ENCODE results near the gene PCGF3. TPM values are rescaled to one million over a fixed set of nuclear protein-coding genes. Genes with fewer than 3 reads are reported as not detected.

Gene PCGF3
- total RNA-seq, 1 donor from 2014 or later: 24.3 TPM

DNA sequence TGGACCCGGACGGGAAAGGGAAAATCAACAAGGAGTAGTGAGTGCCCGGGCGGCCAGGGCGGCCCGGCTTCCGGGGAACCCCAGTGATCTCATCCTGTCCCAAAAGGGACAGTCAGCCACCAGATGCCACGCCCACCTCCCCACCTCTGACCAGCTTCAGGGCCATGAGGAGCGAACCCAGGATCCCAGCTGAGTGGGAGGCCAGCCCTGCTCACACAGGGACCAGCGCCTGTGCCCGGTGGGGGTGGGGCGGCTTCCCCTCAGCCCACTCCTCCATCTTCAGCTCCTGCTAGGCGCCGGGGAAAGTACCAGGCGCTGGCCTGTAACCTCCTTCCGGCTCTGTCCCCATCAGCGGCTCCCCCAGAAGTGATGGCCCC is 25.1 kb upstream of the PCGF3 start:
- intact Hi-C loops (cut with DNase I): no loop called here
- no peak for DNase-seq (ENCODE audit: low spot score)

DNA sequence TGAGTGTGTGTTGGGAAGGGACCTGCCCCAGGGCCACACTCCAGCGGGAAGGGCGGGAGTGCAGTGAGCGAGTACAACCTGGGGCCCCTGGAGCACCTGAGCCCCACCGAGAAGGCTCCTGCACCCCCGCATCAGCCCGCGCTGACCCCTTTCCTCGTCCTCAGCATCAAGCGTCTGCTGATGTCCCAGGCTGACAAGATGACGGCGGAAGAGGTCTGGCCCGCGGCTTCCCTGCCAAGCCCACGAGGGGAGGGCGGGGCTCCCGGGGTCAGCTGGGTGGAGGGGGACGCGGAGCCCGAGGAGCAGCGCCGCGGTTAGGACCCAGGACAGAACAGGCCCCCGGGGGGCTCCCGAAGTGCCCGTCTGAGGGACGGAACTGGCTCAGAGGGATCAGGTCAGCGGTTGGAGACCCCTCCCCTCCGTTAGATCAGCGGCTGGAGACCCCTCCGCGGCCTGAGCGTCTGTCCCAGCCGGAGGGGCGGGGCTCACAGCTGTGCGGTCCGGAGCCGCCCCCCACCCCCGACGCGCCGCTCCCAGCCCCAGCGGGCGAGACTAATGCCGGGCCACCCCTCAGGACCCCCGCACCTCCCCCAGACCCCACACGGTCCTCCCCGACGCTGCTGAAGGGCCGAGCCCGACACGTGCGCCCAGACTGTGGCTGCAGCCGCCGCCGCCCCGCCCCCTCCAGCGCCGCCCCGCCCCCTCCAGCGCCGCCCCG is 24.5 kb upstream of the PCGF3 start:
- intact Hi-C loops (cut with DNase I): no loop called here
- DNase-seq (ENCODE audit: low spot score): no peak

DNA sequence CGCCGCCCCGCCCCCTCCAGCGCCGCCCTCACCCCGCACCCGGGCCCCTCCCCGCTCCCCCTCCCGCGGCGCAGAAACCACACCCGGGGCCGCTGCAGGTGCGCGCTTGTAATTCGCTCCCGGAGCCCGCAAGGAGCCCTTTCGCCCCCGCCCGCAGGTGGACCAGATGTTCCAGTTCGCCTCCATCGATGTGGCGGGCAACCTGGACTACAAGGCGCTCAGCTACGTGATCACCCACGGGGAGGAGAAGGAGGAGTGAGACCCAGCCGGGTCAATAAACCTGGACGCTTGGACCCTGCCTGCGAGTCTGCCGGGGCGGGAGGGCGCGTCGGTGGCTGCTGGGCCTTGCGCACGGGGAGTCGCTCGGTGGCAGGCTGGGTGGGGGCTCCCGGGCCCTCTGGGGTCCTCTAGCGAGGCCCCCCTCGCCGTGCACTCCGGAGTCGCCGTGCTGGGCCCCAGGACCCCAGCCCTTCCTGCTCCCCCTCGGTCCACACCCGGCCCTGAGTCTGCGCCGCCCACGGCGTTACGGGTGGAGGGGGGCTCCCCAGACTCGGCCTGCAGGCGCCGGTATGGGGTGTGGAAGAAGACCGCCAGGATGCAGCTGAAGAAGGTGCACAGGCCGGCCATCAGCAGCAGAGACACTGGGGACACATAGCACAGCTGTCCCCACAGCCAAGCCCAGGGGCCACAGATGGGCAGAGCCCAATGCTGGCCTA is 23.7 kb upstream of the PCGF3 start:
- intact Hi-C loops (cut with DNase I): no loop called here
- no peak for DNase-seq (ENCODE audit: low spot score)

DNA sequence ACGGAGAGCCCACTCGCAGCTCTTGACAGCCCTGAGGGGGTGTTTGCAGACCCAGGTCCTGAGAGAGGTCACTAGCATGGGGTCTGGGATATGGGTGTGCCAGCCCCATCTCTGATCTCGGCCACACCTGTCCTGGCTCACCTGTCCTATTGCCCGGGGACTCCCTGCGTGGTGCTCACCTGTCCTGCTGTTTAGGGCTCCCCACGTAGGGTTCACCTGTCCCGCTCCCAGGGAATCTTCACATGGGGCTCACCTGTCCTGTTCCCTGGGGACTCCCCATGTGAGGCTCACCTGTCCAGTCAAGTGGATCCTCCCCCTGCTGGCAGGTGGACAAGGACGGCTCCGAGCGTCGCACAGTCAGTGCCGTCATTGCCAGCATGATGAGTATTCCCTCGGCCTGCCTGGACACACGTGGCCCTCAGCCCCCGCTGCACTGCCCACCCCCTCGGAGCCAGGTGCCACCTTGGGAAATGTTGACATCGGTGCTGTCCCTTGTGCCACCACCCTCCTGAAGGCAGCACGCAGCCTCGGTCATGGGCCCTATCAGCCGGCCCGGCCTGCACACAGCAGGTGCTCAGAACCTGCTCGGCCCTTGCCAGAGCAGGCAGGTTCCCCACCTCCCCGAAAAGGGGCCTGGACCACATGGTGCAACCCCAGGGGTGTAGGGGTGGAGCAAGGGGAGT is 23.0 kb upstream of the PCGF3 start:
- no peak for DNase-seq (ENCODE audit: low spot score)
- intact Hi-C loops (cut with DNase I): no loop called here

DNA sequence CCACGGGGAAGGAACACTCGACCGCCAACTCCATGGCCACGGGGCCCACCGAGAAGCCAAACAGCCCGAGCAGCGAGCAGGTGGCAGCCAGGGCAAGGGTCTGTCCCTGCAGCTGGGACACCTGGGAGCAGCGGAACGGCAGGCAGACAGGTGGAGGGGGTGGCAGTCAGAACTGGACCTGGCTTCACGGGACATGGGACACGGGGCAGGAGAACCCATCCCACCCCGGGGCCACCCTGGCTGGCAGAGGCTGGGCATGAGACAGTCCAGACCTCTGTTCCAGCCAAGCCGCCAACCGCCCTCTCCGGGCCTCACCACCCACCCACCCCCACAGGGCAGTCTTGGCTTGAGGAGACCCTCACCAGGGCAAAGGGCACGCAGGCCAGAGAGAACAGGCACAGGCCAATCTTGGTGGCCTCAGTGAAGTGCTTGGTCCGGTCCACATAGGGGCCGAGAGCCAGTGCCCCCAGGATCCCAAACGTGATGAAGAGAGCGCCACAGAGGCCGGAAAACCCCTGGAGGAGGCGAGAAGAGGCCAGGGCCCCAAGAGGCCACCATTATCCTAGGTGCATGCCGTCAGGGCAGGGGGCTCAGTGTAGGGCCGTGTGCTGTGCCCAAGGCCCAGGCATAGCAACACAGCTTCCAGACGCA is 22.3 kb upstream of the PCGF3 start:
- intact Hi-C loops (cut with DNase I): no loop called here
- no peak for DNase-seq (ENCODE audit: low spot score)

DNA sequence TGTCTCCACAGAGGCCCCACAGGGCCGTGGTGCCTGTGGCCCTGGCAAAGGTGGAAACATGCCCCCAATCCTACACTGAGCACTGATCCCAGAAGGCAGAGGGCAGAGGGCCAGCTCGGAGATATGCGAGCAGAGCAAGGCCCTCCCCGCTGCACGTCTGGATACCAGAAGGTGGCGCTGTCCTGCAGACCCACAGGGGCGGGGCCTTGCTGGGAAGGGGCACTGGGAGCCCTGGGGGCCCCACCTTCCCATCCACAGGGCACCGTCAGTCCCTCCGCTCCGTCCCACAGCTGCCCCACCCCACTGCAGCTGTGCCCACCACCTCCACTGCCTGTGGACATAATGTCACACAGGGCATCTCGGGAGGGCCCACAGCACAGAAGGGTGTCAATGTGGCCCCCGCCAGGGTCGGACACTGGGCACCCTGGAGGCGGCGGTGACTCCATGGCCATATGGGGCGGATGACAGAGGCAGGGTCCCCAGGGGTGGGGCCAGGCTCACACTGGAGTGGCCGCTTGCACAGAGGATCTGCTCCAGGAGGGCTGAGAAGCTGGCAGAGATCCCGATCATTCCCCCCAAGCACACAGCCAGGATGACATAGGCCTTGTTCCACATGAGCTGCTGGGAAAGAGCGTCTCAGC is 21.5 kb upstream of the PCGF3 start:
- intact Hi-C loops (cut with DNase I): no loop called here
- DNase-seq (ENCODE audit: low spot score): no peak

DNA sequence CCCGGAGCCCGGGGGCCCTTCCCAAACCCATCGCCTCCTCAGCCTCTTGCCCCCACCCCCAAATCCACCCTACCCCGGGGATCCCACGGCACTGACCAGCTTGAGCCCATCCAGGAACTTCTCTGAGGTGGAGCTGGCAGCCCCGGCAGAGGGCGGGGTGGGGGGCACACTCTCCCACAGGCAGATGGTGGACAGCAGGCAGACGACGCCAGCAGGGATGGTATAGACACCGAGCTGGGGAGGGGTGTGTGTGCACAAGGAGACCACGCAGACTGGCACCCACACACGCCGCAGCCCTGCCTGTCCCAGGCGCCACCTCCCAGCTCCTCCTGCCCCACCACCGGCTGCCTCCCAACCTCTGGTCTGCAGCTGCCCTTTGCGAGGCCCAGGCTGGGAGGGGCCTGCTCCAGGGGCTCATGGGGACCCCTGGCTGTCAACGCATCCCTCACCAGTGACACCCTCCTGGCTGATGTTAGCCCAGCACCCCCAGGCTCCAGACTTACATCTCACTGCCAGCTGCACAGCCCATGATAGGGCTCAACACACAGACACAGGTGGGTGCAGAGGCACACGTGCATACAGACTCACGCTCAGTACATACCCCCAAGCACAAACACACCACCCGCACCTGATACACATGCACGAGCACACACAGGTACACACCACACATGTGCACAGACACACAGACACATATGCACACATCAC is 20.9 kb upstream of the PCGF3 start:
- no peak for DNase-seq (ENCODE audit: low spot score)
- intact Hi-C loops (cut with DNase I): loop anchor here (5.0 kb wide), 1 partner anchor 98 kb away; no protein-coding TSS in a partner anchor

DNA sequence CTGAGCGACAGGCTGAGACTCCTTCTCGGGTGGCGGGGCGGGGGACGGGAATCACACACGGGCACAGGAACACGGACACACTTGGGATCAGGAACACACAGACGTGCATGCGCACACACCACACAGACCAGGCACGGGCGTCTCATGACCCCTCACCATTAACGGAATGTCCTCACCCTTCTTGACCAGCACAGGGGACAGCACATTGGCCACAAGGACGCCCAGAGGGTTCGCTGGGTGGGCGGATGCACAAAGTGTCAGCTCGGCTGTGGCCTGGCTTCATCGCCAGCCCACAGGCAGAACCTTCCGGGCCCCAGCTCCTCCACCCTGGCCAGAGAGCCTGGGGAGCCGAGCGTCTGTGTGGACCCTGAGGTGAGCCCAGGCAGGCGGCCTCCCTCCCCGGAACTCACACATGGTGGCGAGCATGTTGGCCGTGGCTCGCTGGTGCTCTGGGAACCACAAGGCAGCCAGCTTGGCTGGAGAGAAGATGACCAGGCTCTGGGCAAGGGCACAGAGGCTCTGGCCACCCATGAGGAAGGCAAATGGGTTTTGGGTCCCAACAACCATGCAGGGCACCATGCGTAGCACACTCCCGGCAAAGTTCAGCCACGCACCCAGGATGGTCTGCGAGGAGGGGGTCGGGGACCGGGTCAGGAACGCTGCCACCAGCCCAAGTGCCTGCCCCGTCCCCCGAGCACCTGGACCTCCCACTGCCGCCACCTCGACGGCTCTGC is 19.8 kb upstream of the PCGF3 start:
- DNase-seq (ENCODE audit: low spot score): no peak
- intact Hi-C loops (cut with DNase I): loop anchor here (2.0 to 5.0 kb wide), 2 partner anchors 19 to 96 kb away; partner anchors contain the start of gene PCGF3

DNA sequence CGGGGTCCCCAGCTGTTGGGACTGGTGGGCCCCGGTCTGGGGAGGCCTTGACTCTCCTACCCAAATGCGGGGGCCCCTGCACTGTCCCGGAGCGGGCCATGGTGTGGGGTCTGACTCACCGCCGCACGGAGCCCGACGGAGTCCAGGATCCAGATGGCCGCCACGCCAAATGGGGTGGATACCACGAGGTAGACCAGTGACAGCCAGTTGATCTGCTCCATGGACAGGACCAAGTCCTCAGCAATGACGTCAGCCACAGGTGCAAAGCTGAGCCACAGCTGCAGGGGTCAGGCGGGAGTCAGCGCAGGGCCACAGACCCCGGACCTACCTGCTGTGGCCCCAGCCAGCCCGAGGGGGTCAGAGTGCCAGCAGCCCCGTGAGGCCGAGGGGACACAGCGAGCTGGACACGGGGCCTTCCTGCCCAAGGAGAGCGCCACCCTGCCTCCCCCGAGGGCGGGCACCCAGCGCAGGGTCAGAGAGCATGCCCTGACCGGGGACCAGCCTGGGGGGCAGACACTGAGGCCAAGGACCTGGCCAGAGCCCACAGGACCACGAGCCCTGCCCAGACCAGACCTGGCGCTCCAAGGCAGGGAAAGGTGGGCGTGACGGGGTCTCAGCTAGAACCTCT is 19.1 kb upstream of the PCGF3 start:
- no peak for DNase-seq (ENCODE audit: low spot score)

DNA sequence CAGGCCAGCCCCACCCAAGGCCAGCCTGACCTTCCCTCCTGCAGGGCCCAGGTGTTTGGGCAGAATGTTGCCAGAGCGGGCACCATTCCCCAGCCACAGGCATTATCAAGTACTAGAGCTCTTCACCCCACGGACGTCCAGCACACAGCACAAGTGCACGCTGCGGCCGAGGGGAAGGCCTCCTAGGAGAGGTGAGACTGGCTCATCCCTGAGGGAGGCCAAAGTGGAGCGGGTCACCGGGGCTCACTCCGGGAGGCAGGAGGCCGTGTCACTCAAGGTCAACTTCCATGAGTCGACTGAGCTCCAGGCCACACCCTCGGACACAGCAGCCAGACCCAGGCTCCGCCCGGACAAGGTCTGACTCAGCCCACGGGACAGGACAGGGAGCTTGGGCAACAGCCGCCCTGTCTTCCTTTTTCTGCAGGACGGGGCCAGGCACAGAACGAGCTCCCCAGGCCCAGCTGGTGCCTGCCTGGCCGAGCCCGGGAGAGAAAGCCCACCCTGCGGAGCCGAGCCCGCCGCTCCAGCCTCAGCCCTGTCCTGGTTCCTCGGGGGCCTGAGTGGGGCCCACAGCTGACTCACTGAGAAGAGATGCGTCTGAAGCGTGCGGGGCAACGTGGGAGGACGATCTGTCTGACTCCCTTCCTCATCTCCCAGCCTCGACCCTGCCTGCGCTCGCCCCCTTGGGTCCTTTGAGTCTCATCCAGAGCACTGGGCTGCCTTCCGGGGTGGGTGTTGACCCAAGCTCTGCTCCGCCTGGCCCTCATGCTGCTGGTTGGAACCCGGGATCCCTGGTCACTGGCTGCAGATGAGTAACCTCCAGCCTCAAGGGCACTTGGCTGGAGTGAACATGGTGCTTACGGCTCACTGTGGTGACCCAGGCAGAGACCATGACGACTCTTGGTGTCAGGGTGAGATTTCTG is 18.3 kb upstream of the PCGF3 start:
- intact Hi-C loops (cut with DNase I): loop anchor here (2.0 to 5.0 kb wide), 2 partner anchors 17 to 95 kb away; partner anchors contain the start of gene PCGF3
- DNase-seq (ENCODE audit: low spot score): peak; percentile 97

More for the DNA sequence above, 19.1 kb upstream of the PCGF3 start:
- intact Hi-C loops (cut with DNase I): loop anchor here (2.0 to 5.0 kb wide), 2 partner anchors 18 to 96 kb away; partner anchors contain the start of gene PCGF3

DNA sequence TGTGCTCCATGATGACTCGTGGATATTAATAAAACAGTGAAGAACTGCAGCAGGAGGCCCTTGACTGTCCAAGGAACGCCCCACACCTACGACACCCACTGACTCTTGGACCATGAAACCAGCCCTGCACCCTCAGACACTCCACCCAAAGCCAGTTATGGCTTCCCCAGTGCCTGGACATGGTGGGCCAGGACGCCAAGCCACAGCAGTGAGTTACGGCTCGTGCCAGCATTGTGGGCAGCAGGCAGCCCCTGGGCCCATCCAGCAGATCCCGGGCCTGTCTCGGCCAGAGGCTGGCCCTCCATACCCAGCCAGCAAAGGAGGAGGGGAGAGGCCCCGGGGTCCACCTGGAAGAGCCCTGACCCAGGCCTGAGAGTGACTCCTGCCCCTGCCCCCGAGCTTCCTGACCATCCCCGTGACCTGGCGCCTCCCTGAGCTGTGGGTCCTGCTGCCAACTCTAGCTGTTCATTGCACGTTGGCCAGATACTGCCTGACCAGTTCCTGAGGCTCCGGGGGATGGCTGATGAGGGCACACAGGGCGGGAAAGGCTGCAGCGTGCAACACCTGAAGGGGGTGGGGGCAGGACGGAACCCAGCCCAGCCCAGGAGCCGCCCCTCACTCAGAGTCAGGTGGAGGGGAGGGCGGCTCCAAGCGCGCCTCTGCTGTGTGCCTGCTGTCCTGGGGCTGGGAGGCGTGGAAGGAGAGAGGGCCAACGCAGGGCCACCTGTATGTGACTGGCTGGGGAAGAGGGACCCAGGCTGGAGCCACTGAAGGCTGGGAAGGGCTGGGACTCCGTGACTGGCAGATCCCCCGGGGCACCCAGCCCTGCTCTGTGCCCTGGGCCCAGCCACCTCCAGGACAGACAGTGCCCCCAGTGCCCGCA is 17.4 kb upstream of the PCGF3 start:
- DNase-seq (ENCODE audit: low spot score): no peak
- intact Hi-C loops (cut with DNase I): loop anchor here (2.0 to 5.0 kb wide), 2 partner anchors 17 to 94 kb away; partner anchors contain the start of gene PCGF3

DNA sequence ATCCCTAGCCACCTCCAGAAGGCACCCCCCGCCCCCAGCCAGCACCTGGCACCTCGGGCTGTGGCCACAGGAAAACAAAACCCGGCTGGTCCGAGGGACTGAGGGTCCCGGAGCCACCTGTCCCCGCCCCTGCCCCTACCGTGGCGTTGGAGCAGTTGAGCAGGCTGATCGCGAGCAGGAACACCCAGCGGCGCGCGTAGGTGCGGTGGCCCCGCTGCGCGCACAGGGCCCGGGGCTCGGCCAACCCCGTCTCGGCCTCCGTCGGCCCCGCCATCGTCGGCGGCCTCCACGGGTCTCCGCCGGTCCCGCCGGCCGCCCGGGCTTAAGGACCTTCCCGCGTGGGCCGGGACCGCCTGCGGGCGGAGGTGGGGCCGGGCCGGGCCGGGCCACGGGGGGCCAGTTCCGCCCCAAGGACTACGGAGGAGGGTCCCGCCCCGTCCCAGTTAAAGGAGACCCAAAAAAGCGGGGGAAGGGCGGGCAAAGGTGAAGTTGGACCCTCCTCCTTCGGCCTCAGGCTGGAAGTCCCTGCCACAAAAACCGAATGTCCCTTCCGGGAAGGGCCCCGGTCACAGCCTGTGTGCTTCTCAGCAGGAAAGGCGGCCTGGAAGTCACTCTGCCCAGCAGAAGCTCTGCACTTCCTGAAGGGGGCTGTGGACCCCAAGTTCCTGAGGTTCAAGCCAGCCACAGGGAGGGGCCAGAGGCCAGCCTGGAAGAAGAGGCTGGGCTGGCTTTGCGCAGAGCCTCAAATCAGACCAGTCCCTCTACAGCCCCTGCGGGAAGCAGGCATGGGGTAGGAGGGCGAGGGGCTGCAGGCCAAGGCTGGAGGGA is 16.6 kb upstream of the PCGF3 start, which contains the start of gene SLC49A3:
Gene SLC49A3, minus strand, starts transcription at position 298 of the 828 bp plus-strand sequence. Its CDS starts 24 bp downstream, at position 274.
- no peak for DNase-seq (ENCODE audit: low spot score)
- intact Hi-C loops (cut with DNase I): loop anchor here (5.0 kb wide), 1 partner anchor 93 kb away; no protein-coding TSS in a partner anchor

DNA sequence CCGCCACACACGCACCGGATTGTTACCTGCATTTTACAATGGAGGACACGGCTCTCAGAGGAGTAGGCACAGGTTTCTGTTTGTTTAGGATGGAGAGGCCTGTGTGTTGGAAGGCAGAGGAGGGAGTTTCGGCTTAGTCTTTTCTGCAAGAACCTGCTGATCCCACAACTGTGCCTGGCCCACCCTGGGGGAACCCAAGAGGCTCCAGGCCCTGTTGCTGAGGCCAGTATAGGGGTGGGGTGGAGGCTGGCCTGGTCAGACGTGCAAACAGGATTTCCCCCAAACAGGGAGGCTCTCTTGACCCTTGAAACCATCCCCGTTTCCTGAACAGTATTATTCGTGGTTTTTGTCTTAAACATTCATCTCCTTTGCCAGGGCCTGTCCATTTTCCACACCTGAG is 15.9 kb upstream of the PCGF3 start:
- intact Hi-C loops (cut with DNase I): loop anchor here (5.0 kb wide), 1 partner anchor 93 kb away; no protein-coding TSS in a partner anchor
- DNase-seq (ENCODE audit: low spot score): no peak

DNA sequence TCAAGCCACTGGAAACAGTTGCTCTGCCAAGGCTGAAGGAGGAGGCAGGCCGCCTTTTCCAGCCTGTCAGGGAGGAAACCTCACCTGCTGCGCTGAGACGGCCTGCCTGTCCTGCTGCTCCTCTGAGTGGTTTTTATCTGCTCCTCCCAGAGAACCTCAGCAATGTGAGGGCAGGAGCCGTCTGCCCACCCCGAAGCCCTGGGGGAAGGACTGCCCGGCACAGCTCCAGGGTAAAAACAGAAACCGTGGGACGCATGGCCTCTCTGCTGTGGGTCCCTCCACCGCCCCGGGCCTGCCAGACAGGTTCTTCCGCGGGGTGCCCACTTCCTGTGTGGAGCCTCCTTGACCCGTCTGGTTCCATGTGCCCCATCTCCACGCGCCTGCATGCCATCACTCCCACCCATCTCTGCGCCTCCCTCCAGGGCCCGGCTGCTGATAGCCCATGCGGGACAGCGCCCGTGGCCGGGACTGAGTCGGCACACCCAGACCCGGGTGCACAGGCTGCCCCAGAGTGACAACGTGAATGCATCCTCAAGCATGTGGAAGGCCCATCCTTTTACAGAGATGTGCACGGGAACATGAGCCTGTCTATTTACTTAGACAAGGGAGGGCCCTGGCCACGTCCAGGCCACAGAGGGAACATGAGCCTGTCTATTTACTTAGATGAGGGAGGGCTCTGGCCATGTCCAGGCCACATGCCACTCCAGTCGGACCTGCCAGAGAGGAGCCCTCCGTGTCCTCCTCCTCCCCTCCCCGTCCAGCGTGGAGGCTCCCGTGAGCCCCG is 12.7 kb upstream of the PCGF3 start:
- intact Hi-C loops (cut with DNase I): no loop called here
- no peak for DNase-seq (ENCODE audit: low spot score)

All from cardiac septum (tissue), 1 donor.